ENCODE measurements around the gene MANBA. TPM values are rescaled to one million over a fixed set of nuclear protein-coding genes. Genes with fewer than 3 reads are reported as not detected.

Gene MANBA
- total RNA-seq, 1 donor from 2014 or later: 8.1 TPM

DNA sequence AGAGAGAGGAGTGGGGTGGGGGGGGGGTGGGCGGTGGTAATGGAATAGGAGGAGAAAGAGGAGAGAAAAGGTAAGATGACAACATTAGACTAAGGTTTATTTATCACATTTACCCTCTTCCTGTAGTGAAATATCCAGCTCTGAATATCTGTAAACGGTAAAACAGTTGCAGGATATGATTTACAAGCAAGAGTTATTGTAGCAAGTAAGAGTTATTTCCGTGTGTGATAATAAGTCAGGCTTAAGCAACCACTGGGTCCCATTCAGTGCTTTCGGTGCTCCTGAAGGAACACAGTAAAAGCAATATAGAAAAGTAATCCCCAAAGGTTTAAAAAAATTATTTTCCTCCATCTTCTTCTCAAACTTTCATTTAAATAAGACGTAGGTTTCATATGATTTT is 103.6 kb downstream of the MANBA start:
- no peak for TF ChIP-seq CTCF (conservative IDR thresholded peaks at IDR 0.05; ENCODE audit: low read depth, low read length)
- no peak for DNase-seq (ENCODE audit: low read depth)
- no peak overlapping the region for H3K4me3 ChIP-seq (ENCODE audit: low read depth, low read length)

DNA sequence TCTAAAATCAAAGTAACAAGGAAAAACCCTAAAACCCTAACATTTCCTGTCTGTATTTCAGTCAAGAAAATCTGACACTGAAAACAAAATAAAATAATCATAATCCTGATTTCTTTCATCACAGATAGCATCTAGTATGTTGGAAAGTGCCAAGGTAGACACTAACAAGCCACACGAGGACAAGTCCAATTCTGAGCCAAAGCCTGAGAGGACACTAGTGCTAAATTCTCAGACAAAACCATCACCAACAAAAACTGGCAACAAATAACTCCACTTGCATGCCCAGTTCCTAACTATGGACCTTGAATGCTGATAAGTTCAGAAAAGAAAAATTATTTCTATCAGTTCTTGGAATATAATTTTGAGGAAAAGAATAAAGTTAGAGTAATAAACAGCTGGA is 113.7 kb downstream of the MANBA start:
- no peak for TF ChIP-seq CTCF (conservative IDR thresholded peaks at IDR 0.05; ENCODE audit: low read depth, low read length)
- no peak overlapping the region for H3K4me3 ChIP-seq (ENCODE audit: low read depth, low read length)
- DNase-seq (ENCODE audit: low read depth): no peak

- DNase-seq (ENCODE audit: low read depth): no peak
- no peak overlapping the region for H3K4me3 ChIP-seq (ENCODE audit: low read depth, low read length)
- no peak for TF ChIP-seq CTCF (conservative IDR thresholded peaks at IDR 0.05; ENCODE audit: low read depth, low read length)
Observed at GRCh38 chr4:102642631-102643298, 118.0 kb downstream of the MANBA start.

GRCh38 chr4:102641793-102642192 is 119.0 kb downstream of the MANBA start:
- no peak overlapping the region for H3K4me3 ChIP-seq (ENCODE audit: low read depth, low read length)
- no peak for TF ChIP-seq CTCF (conservative IDR thresholded peaks at IDR 0.05; ENCODE audit: low read depth, low read length)
- no peak for DNase-seq (ENCODE audit: low read depth)

GRCh38 chr4:102640669-102641068 is 120.1 kb downstream of the MANBA start:
- no peak for TF ChIP-seq CTCF (conservative IDR thresholded peaks at IDR 0.05; ENCODE audit: low read depth, low read length)
- no peak overlapping the region for H3K4me3 ChIP-seq (ENCODE audit: low read depth, low read length)
- DNase-seq (ENCODE audit: low read depth): no peak

GRCh38 chr4:102639598-102639997 is 121.2 kb downstream of the MANBA start:
- no peak for DNase-seq (ENCODE audit: low read depth)
- H3K4me3 ChIP-seq (ENCODE audit: low read depth, low read length): no peak overlapping the region
- TF ChIP-seq CTCF (conservative IDR thresholded peaks at IDR 0.05; ENCODE audit: low read depth, low read length): no peak

- no peak for DNase-seq (ENCODE audit: low read depth)
- H3K4me3 ChIP-seq (ENCODE audit: low read depth, low read length): no peak overlapping the region
- no peak for TF ChIP-seq CTCF (conservative IDR thresholded peaks at IDR 0.05; ENCODE audit: low read depth, low read length)
Observed at GRCh38 chr4:102638621-102639020, 122.1 kb downstream of the MANBA start.

Measured in epithelial cell of proximal tubule (primary cell).